ENCODE data around the gene BRICD5.
"Not testable (repeated sequence)": the region's sequence is repeated elsewhere in the genome, so short reads cannot be mapped to it uniquely, and the experiment has no call there.

BRICD5 gene

DNA sequence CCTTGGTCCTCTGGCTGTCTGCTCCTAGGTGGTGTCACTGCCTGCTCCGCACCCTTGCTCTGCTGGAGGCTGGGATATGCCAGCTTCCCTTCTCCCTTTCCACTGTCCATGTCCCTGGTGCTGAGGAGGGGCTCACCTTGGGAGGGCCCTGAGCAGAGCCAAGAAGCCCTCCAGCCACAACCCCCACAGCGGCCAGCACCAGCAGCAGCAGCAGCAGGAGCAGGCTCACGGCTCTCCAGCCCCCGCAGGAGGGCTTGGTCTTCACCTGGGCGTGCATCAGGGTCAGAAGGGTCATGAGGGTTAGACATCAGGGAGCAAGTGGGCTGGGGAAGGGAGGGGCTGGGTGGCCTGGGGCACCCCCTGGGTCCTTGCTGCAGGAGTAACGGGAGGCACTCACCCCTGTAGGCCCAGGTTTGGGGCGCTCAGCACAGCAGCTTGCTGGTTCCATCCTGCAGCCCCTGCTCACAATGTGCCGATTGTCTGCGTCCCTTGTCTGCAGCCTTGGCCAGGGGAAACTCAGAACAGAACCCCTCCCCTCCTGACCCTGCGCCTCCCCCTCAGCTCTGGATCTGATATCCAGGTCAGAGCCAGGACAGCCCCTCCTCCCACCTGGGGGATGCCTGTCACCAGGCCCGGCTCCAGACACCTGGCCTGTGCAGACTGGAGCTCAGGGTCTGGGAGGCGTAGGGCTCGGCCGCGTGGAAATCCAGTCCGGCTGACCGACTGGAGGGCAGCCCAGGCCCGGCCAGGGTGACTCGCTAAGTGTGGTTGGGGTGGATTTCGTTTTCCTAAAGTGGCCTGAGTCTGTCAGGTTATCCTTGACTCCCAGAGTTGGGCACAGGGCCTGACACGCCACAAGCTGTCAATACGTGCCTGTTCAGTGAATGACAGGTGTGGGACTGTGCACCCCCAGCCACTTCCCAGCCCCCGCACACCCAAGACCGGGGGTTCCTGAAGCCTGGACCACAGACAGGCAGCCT lies at the start of gene BRICD5:
Gene BRICD5, minus strand, starts transcription at position 478 of the 980 bp plus-strand sequence. Its CDS starts 30 bp downstream, at position 448.
- no peak for DNase-seq

- DNase-seq: no peak
These were observed 49.6 kb upstream of the BRICD5 start for GRCh38 chr16:2260250-2260649.

GRCh38 chr16:2258530-2258929 lies 47.9 kb upstream of the BRICD5 start:
- not testable (repeated sequence) for DNase-seq

GRCh38 chr16:2257726-2258125 lies 47.1 kb upstream of the BRICD5 start:
- no peak for DNase-seq

- DNase-seq: no peak
These were observed 46.0 kb upstream of the BRICD5 start for GRCh38 chr16:2256531-2257140.

DNA sequence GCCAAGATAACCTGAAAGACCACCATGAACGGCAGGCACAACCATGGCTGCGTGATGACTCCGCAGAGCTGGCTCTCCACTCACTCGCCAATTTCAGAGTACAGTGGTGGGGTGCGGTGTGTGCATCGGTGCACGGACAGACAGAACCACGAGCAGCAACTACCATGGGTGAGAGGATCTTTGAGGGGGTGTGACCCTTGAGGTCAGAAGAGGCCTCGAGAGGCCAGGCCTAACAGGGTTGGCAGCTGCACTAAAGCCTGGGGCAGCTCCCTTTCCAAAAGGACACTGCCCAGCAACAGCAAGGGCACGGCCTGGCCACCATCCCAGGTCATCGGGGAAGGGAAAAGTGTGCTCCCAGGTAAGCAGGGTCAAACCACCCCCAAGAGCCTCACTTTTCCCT lies 42.6 kb upstream of the BRICD5 start:
- no peak for DNase-seq

GRCh38 chr16:2252806-2253148 lies 42.1 kb upstream of the BRICD5 start:
- DNase-seq: no peak

DNA sequence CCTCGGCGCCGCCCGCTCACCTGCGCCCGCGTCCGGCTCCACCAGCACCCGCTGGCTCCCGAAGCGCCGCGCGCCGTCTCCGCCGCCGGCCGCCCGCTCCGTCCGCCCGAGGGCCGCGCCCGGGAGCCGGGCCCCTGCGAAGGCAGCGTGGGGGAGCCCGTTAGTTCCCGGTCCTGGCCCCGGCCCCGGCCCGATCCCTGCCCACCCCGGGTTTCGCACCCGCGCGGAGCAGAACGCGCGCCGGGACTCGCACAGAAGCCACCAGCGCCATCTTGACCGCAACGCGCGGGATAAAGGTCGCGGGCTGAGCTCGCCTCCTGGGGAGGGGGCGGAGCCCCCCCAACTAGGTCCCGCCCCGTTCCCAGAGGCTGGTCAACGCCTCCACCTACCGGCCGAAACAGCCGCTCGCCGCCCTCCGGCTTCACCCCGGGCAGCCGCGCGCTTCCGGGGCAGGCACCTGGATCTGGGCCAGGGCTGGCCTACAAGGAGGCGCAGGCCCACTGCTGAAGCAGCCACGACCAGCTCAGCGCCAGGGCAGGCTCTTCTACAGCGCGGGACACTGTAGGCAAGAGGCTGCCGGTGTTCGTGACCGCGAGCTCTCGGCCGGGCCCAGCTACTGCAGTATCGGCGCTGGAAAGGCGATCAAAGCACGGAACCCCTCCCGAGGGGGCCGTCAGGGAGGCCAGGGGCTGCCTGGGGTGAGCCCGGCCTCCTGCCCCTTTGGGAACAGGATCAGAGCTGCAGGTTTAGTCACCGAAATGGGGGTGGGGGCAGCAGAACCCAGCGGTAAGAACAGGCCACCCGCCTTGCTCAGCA lies 40.8 kb upstream of the BRICD5 start, which contains the start of gene ECI1:
Gene ECI1, minus strand, starts transcription at position 292 of the 816 bp plus-strand sequence. Its CDS starts 21 bp downstream, at position 271.
- peak; percentile 68 for DNase-seq

- DNase-seq: no peak
These were observed 40.1 kb upstream of the BRICD5 start for GRCh38 chr16:2250652-2251295.

DNA sequence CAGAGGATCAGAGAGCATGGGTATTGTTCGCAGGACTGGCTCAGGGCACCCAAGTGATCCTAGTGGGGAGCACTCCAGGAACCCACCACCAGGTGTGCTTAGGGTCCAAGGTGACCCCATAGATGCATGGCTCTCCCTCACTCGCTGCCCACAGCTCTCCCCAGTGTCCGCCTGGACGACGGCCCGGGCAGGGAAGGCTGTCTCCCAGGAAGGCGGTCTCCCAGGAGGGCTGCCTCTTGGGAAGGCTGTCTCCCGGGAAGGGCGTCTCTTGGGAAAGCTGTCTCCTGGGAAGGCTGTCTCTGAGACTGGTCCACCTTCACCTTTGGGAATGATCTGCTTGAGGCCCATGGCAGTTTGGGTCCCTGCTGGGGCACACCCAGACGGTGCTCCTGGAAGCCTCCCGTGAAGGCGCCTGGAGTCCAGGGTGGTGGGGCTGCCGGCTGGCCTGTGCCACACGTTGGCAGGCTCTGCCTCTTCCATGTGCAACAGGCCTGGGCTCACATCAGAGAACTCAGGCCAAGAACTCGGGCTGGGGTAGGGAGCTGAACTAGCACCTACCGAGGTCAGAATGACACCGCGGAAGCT lies 35.7 kb upstream of the BRICD5 start:
- DNase-seq: no peak

DNA sequence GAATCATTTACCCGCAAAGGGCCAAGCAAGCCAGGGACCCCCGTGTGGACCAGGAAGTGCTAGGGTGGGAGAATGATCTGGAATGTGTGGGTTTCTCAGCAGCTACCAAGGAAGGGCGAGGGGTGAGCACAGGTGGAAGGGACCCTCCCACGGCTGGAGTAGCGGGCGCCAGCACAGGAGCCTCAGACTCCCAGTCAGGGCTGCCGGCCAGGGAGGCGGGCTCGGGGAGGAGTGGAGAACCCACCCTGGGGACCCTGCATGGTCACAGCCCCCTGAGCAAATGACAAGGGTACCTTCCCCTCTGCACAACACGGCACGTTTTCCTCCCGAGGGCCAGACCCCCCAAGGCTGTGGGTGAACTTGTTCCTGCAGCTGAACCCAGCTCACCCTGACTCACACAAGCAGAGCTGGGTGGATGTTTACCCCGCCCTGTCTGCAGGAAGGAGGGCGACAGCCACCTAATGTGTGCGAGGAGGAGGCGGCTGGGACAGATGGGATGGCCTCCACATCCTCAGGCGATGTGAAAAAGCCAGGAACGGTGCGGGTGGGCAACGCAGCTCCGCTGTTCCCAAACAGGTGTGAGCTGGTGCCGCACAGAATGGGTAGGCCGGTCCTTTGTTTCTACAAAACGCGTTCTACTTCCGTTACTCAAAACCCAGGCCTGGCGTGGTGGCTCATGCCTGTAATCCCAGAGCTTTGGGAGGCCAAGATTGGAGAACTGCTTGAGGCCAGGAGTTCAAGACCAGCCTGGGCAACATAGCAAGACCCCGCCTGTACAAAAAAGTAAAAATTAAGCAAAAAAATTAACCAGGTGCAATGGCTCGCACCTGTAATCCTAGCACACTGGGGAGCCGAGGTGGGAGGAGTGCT lies 34.5 kb upstream of the BRICD5 start:
- no peak for DNase-seq

DNA sequence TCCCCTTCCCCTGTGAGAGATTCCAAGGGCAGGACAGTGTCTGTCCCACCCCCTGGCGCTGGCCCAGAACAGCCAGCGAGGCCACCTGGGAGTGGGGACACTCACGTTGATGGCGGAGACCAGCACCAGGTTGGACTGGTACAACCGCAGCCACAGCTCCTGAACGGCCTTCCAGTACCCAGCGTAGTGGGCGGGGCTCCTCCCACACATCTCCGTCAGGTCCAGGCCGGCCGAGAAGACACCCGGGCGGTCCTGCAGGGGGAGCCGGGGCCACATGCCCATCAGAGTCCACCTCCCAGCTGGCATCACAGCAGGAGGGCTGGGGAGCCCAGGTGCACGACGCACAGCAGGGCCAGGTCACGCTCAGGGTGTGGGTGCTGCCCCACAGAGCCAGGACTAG lies 33.6 kb upstream of the BRICD5 start:
- DNase-seq: no peak

- no peak for DNase-seq
These were observed 33.1 kb upstream of the BRICD5 start for GRCh38 chr16:2243781-2244180.

DNA sequence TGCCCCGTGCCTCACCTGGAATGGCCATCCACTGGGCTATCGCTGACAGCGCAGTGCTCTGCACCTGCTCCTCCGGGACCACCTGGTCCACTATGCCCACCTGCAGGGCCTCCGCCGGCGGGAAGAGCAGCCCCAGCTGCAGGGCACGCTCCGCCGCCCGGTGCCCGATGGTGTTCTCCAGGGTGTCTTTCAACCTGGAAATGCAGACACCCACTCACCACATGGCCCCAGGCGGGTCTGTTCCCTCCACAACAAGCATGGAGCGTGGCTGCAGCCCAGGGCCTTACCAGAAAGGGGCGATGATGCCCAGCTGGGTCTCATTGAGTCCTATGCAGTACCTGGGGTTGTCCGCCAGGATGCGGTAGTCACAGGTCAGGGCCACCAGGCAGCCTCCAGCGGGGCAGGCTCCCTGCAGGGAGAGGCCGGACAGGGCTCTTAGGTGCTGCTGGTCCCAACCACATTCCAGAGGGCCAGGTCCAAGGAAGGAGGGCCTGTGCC lies 32.4 kb upstream of the BRICD5 start:
- no peak for DNase-seq

GRCh38 chr16:2242598-2242997 lies 31.9 kb upstream of the BRICD5 start:
- no peak for DNase-seq

- not testable (repeated sequence) for DNase-seq
These were observed 29.7 kb upstream of the BRICD5 start for GRCh38 chr16:2240331-2240730.

DNA sequence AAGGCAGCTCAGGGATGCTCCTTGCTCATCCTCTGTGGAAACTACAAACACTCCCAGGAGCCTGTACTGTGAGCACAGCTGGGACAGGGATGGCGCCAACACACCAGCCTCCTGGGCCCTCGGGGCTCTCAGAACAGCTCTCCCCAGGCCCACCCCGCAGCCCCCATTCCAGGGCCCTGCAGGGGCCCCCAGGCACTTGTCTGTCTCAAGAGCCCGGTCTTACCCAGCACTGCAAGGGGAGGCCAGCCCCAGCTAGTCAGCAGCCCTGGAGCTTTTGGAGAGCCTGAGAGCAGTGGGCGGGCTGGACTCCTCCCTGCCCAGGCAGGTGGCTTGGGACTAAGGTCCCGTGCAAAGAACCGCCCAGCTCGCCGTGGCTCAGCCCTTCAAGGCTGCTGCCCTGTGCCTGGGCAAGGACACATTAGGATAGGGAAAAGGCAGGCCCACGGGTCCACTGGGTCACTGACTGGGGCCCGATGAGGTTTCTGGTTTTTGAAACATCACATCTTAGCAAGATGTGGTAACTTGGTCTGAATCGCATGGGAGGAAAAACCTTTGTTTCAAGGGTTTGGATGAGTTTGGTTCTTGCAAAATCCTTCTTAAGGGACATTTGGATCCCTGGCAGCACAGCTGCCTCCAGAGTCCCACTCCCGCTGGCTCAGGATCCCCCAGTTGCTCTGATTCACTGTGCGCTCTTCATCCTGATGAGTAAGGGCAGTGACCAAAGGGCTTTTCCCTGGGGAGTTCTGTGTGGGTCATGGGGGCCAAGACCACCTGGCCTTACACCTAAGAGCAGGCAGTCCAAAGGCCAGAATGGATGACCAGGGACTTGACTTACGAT lies 28.4 kb upstream of the BRICD5 start:
- DNase-seq: no peak

- no peak for DNase-seq
These were observed 27.6 kb upstream of the BRICD5 start for GRCh38 chr16:2238150-2238837.

- no peak for DNase-seq
These were observed 27.0 kb upstream of the BRICD5 start for GRCh38 chr16:2237493-2238149.
